Bronchial epithelial cell (primary cell): Measurements from ENCODE around the gene RFLNA. TPM values are rescaled to one million over a fixed set of nuclear protein-coding genes. Genes with fewer than 3 reads are reported as not detected.

Experiments
- DNase-seq: peaks from one replicate; pipeline ENCODE4 v3.0.0-alpha.2; 2010; ENCODE audit warnings: low read depth
- FAIRE-seq: peaks from 2 replicates; lab custom pipeline; 2011; peaks lifted over from hg19 to GRCh38; lab: Jason Lieb, UNC
- H3K27me3 ChIP-seq: 2 replicates; pipeline ENCODE4 v1.5.1; 2011; ENCODE audit warnings: low read length; ENCODE audit not compliant: control insufficient read depth, insufficient read depth
- H3K36me3 ChIP-seq: 2 replicates; pipeline ENCODE4 v1.5.1; 2011; ENCODE audit warnings: low read length; ENCODE audit not compliant: control insufficient read depth, insufficient read depth
- H3K4me3 ChIP-seq: 2 replicates; pipeline ENCODE4 v1.5.1; 2011; ENCODE audit warnings: mild to moderate bottlenecking, low read depth, low read length, control low read depth
- total RNA-seq: library from RNA; depleted of rRNA; stranded (reverse); fragments of >200 nt; gene quantifications from 2 replicates; pipeline ENCODE4 v1.2.1, GENCODE V29; 2014
- TF ChIP-seq, protein P1 (sequence below): IDR thresholded peaks from 2 replicates; pipeline ENCODE4 v1.5.1; 2011; ENCODE audit warnings: mild to moderate bottlenecking, moderate library complexity, low read length, control low read depth, inconsistent platforms; ENCODE audit not compliant: insufficient read depth, severe bottlenecking

Gene RFLNA
- total RNA-seq, 1 donor from 2014 or later = not detected

DNA sequence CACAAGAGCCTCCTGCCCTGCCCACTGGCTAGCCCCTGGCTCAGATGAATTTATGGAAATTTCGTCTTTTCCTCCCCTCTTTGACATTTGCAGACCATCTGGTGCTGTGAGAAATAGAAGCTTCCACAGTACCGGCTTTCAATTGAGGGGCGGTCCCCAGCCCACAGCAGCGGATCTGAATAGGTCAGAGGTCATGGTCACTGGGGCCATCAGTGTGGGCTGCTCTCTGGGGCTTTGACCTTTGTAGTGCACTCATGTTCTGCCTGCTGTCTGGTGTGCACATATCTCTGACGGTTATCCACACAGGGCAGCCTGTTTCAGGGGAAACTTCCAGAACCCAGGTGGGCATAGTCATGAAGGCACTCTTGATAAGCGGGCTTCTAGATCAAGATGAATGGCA is 2.5 kb upstream of the RFLNA start:
- H3K4me3 ChIP-seq = no peak overlapping the region
- no peak for FAIRE-seq
- DNase-seq = no peak
- no peaks in the 10 kb centered on the region for H3K36me3 ChIP-seq
- peaks cover 21% of the 10 kb centered on the region for H3K27me3 ChIP-seq
- TF ChIP-seq, protein P1, sequence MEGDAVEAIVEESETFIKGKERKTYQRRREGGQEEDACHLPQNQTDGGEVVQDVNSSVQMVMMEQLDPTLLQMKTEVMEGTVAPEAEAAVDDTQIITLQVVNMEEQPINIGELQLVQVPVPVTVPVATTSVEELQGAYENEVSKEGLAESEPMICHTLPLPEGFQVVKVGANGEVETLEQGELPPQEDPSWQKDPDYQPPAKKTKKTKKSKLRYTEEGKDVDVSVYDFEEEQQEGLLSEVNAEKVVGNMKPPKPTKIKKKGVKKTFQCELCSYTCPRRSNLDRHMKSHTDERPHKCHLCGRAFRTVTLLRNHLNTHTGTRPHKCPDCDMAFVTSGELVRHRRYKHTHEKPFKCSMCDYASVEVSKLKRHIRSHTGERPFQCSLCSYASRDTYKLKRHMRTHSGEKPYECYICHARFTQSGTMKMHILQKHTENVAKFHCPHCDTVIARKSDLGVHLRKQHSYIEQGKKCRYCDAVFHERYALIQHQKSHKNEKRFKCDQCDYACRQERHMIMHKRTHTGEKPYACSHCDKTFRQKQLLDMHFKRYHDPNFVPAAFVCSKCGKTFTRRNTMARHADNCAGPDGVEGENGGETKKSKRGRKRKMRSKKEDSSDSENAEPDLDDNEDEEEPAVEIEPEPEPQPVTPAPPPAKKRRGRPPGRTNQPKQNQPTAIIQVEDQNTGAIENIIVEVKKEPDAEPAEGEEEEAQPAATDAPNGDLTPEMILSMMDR = no peak

DNA sequence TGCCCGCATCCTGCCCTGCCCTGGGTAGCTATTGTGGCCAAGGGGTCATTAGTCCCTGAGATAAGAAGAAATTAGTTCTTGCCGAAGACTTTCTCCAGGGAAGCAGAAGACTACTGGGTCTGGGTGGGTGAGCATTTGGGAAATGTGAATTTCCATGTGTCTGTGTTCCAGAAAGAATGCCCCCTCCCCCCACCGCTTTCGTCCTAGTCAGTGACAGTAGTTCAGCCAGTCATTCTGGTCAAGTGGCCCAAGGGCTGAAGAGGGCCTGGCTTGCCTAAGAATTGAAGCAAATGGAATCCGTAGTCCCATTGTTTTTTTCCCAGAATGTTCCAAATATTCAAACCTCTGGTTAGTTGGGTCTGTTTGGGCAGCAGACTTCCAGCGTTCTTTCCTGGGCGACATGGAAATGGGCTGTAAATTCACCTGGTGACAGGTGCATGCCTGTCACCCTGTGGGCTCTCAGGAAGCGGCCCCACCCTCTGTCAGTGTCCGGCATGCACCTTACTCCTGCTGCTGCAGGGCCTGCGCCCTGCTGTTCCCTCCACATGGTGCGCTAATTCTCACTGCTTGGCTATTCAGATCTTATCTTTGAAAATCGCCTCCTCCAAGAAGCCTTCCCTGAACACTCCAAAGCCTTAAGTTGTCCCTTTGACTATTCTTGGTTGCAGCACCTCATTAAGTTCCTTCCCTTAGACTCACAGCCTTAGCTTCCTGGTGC is 1.4 kb upstream of the RFLNA start:
- H3K4me3 ChIP-seq = no peak overlapping the region
- DNase-seq (no peak), FAIRE-seq (no peak)
- H3K36me3 ChIP-seq = no peaks in the 10 kb centered on the region
- TF ChIP-seq, protein P1 = no peak
- H3K27me3 ChIP-seq = peaks cover 22% of the 10 kb centered on the region

DNA sequence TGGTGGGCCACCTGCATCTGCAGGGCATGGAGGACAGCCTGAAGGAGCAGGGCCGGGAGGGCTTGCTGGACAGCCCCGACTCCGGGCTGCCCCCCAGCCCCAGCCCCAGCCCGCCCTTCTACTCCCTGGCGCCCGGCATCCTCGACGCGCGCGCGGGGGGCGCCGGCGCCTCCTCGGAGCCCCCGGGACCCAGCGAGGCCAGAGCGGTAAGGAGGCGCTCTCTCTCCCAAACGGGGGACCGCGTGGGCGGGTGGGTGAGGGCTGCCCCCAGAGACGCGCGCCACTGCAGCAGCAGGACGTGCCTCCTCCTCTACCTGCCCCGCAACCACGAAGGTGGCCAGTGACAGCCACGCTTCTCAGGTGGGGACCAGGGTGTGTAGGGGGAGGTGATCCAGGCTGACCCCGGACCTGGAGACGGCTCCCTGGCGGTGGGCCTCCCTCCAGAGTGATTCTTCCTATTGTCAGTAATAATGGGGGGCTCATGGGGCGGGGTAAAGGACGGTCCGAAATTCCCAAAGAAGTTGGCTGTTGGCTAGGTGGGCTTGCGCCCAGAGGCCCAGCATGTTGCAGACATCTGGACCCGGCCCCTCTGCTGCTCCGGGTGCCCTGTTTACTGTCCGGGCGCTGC is 652 bp downstream of the RFLNA start:
- H3K27me3 ChIP-seq = peaks cover 22% of the 10 kb centered on the region
- H3K4me3 ChIP-seq = no peak overlapping the region
- TF ChIP-seq, protein P1 = no peak
- FAIRE-seq = no peak
- H3K36me3 ChIP-seq = no peaks in the 10 kb centered on the region
- DNase-seq = no peak

DNA sequence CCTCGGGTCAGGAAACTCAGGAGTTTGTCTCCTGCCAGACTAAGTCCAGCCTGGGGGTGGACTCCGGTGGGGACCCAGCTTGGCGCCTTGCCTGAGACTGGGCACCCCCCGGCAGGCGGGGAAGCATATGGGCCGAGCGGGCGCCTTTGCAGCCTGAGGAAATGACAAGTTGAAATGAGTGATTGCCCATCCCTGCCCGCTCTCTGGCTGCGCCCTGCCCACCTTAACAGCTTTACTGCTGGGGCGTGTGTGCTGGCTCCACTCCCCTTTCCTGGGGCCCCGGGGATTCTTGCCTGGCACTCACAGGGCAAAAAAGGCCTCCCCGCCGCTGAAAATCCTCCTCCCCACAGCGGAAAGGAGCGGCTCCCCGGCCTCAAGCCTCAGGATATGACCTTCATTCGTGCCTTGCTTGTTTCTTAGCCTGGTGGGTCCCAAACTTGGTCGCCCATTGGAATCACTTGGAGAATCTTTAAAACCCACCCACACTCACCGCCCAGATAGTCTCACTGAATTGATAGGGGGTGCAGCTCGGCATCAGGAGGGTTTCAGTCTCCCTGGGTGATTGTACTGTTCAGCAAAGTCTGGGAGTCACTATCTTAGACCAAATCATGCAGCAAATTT is 1.5 kb downstream of the RFLNA start:
- TF ChIP-seq, protein P1 = no peak
- Histone ChIP-seq H3K4me3 (no peak overlapping the region), H3K36me3 (no peaks in the 10 kb centered on the region), H3K27me3 (peaks cover 20% of the 10 kb centered on the region)
- FAIRE-seq = no peak
- DNase-seq = no peak

DNA sequence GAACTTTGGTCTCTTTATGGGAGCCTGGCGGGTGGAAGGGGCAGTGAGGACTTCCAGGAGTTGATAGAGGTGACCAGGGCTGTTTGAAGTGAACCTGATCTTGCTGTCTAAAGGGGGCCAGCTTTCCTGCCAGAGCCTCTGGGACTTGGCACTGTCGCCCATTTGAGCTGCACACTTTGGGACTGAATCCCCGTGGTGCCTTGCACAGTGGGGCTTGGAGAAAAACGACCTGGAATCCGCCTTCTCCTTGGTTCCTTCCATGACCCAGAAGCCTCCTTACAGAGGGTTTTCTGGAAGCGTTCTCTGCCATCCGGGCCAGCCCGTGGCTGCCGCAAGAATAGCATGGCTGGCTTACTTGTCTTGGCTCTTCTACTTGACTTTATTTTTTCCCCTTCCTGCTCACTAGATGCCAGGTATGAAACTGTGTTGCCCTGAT is 2.0 kb downstream of the RFLNA start:
- no peaks in the 10 kb centered on the region for H3K36me3 ChIP-seq
- peaks cover 20% of the 10 kb centered on the region for H3K27me3 ChIP-seq
- no peak overlapping the region for H3K4me3 ChIP-seq
- DNase-seq = no peak
- peak; percentile 79 for FAIRE-seq
- TF ChIP-seq, protein P1 = no peak
